SKM-1 treated with dmso at 0.1 percent for 144 hours (cell line): ENCODE data around the gene CFAP61.

ENCODE experiments used
- DNase-seq: peaks from one replicate; lab custom pipeline; 2025; ENCODE audit not compliant: unreplicated experiment; lab: John Stamatoyannopoulos, UW

Gene CFAP61

GRCh38 chr20:20267685-20268370 lies 215.5 kb downstream of the CFAP61 start:
- no peak for DNase-seq

GRCh38 chr20:20271271-20271670 lies 218.9 kb downstream of the CFAP61 start:
- no peak for DNase-seq

GRCh38 chr20:20272686-20273085 lies 220.4 kb downstream of the CFAP61 start:
- no peak for DNase-seq

- DNase-seq, result no peak
Measured at GRCh38 chr20:20273286-20273685, 221.0 kb downstream of the CFAP61 start.

- no peak for DNase-seq
Measured at GRCh38 chr20:20274821-20275220, 222.5 kb downstream of the CFAP61 start.

- no peak for DNase-seq
Measured at GRCh38 chr20:20275636-20276035, 223.3 kb downstream of the CFAP61 start.

GRCh38 chr20:20276811-20277530 lies 224.6 kb downstream of the CFAP61 start:
- no peak for DNase-seq

- DNase-seq, result no peak
Measured at GRCh38 chr20:20277894-20278335, 225.6 kb downstream of the CFAP61 start.

GRCh38 chr20:20286061-20286460 lies 233.7 kb downstream of the CFAP61 start:
- DNase-seq, result no peak

GRCh38 chr20:20289331-20289730 lies 237.0 kb downstream of the CFAP61 start:
- no peak for DNase-seq

GRCh38 chr20:20292472-20292871 lies 240.1 kb downstream of the CFAP61 start:
- no peak for DNase-seq

- DNase-seq, result no peak
Measured at GRCh38 chr20:20293141-20293540, 240.8 kb downstream of the CFAP61 start.

- no peak for DNase-seq
Measured at GRCh38 chr20:20293691-20294385, 241.5 kb downstream of the CFAP61 start.

- no peak for DNase-seq
Measured at GRCh38 chr20:20295621-20296498, 243.5 kb downstream of the CFAP61 start.

GRCh38 chr20:20297181-20297580 lies 244.8 kb downstream of the CFAP61 start:
- no peak for DNase-seq

GRCh38 chr20:20297752-20298151 lies 245.4 kb downstream of the CFAP61 start:
- no peak for DNase-seq

- no peak for DNase-seq
Measured at GRCh38 chr20:20299904-20300303, 247.6 kb downstream of the CFAP61 start.

- no peak for DNase-seq
Measured at GRCh38 chr20:20303320-20303719, 251.0 kb downstream of the CFAP61 start.

- no peak for DNase-seq
Measured at GRCh38 chr20:20303742-20304141, 251.4 kb downstream of the CFAP61 start.

- no peak for DNase-seq
Measured at GRCh38 chr20:20304942-20305341, 252.6 kb downstream of the CFAP61 start.

- no peak for DNase-seq
Measured at GRCh38 chr20:20312562-20312961, 260.2 kb downstream of the CFAP61 start.
